NCI-H69 (cell line): ENCODE results near the gene ANKRD55.
A peak's percentile ranks its signal among the peaks of the same experiment; 100 is the strongest.
"Not testable (repeated sequence)": the region's sequence is repeated elsewhere in the genome, so short reads cannot be mapped to it uniquely, and the experiment has no call there.

Source experiments
- DNase-seq: peaks from one replicate; lab custom pipeline; 2025; lab: John Stamatoyannopoulos, UW

Gene ANKRD55

GRCh38 chr5:56168066-56168478 is 65.1 kb downstream of the ANKRD55 start:
- DNase-seq, result no peak

GRCh38 chr5:56167519-56167918 is 65.6 kb downstream of the ANKRD55 start:
- no peak for DNase-seq

GRCh38 chr5:56166671-56167385 is 66.3 kb downstream of the ANKRD55 start:
- DNase-seq, result no peak

GRCh38 chr5:56164376-56164775 is 68.8 kb downstream of the ANKRD55 start:
- peak; percentile 21 for DNase-seq

GRCh38 chr5:56161927-56162326 is 71.2 kb downstream of the ANKRD55 start:
- DNase-seq, result no peak

- no peak for DNase-seq
Observed at GRCh38 chr5:56161439-56161823, 71.7 kb downstream of the ANKRD55 start.

GRCh38 chr5:56160723-56161438 is 72.2 kb downstream of the ANKRD55 start:
- DNase-seq, result no peak

GRCh38 chr5:56159521-56159947 is 73.6 kb downstream of the ANKRD55 start:
- no peak for DNase-seq

GRCh38 chr5:56158331-56158960 is 74.7 kb downstream of the ANKRD55 start:
- no peak for DNase-seq

- not testable (repeated sequence) for DNase-seq
Observed at GRCh38 chr5:56157191-56157621, 75.9 kb downstream of the ANKRD55 start.

- not testable (repeated sequence) for DNase-seq
Observed at GRCh38 chr5:56156585-56157190, 76.4 kb downstream of the ANKRD55 start.

GRCh38 chr5:56155992-56156584 is 77.0 kb downstream of the ANKRD55 start:
- DNase-seq, result no peak

- no peak for DNase-seq
Observed at GRCh38 chr5:56154732-56155484, 78.2 kb downstream of the ANKRD55 start.

- DNase-seq, result no peak
Observed at GRCh38 chr5:56152437-56152836, 80.7 kb downstream of the ANKRD55 start.

GRCh38 chr5:56150756-56151155 is 82.4 kb downstream of the ANKRD55 start:
- not testable (repeated sequence) for DNase-seq

- peak; percentile 30 for DNase-seq
Observed at GRCh38 chr5:56148453-56148971, 84.6 kb downstream of the ANKRD55 start.

- DNase-seq, result no peak
Observed at GRCh38 chr5:56147659-56148230, 85.4 kb downstream of the ANKRD55 start.

- no peak for DNase-seq
Observed at GRCh38 chr5:56147106-56147505, 86.0 kb downstream of the ANKRD55 start.

GRCh38 chr5:56146674-56147073 is 86.5 kb downstream of the ANKRD55 start:
- no peak for DNase-seq

GRCh38 chr5:56145511-56145910 is 87.6 kb downstream of the ANKRD55 start:
- no peak for DNase-seq

GRCh38 chr5:56145106-56145505 is 88.0 kb downstream of the ANKRD55 start:
- DNase-seq, result no peak
